HTERT RPE-1 (cell line): ENCODE data around the gene ZIC3.

Source experiments
- in situ Hi-C: fragments of 300-500 bp; cut with MboI; formaldehyde crosslinking; loops from 4 replicates; pipeline ENCODE4 v1.14.3; 2020; ENCODE audit warnings: low sequenced_read_pairs

The ZIC3 gene

DNA sequence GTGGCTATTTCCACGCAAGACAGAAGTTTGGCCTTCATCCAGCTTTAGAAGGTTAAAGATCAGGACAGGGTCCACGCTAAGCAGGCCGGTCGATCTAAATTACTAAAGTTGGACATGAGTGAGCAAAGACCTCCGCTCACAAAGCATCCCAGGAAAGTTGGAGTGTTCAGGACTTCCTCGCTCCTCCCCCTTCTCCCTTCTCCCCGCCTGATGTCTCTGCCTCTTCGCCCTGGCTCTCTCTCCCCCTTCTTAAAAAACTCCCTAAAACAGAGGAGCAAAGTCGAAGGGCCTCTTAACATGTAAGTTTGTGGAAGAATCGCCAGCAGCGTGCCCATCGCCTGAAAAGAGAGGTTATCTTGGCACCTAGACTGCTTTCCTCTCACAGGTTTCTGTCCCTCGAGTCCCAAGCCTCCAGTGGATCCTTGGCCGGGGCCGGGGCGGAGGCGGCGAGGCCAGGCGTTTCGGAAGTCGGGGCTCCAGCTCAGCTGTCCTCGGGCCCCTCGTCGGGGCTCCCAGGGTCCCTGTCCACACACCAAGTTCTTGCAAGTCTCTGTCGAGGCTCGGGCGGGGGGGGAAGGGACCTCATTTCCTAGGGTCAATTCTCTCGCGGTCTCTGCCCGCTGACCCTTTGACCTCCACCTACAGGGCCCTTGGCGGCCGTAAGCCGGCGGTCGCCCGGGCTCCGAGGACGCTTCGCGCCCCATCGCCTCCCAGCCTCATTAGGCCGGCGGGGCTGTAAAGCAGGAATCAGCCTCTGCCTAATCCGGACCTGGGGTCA lies 7.6 kb downstream of the ZIC3 start:
- in situ Hi-C loops: no loop called here

DNA sequence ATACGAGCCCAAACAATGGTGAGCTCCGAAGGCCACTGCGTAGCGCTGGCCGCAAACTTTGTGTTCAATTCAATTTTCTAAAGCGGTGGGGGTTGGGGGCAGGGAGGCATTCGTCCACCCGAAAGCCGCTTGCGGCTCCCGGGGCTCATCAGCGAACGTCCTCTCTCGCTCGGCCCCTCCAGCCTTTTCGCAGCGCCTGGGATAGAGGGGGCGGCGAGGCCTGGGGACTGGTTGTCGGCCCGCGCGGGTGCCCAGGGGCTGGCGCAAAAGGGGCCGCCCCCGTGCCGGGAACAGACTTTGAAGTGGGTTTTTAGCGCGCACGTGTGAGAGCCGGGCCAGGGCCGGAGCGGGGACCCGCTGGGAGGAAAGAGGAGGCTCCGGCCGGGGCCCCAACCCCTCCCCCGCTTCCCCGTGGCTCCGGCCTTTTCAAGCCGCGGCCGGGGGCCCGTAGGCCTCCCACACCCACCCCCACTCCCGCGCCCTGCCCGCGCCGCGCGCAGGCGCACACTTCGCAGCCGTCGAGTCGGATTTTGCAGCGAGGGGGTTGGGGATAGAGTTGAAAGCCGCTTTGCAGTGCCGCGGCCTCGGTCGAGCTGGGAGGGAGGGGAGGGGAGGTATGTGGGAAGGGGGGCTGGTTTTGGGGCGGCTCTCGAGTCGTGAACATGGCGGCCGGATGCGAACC lies 8.3 kb downstream of the ZIC3 start:
- in situ Hi-C loops: no loop called here

DNA sequence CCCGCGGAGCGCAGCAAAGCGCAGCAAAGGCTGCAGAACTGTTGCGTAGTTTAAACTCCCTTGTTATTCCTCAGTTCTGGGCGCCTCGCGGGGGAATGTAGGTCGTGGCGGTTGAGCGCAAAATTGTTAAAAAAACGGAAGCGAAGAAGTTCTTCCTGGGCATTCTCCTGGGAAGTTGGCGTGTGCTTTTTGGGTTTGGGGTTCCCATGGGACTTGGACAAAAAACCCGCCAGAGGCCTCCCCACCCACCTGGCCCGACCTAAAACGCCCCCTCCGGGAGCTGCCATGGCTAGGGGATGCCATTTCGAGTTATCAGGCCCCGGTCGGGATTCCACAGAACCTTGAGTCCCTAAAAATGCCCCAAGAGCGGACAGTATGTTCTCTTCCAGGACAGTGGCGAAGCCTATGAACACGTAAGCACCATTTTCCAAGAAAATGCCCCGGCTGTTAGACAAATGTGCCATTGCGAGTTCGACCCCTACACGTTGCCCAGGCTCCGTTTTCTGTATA lies 8.9 kb downstream of the ZIC3 start:
- in situ Hi-C loops: no loop called here

DNA sequence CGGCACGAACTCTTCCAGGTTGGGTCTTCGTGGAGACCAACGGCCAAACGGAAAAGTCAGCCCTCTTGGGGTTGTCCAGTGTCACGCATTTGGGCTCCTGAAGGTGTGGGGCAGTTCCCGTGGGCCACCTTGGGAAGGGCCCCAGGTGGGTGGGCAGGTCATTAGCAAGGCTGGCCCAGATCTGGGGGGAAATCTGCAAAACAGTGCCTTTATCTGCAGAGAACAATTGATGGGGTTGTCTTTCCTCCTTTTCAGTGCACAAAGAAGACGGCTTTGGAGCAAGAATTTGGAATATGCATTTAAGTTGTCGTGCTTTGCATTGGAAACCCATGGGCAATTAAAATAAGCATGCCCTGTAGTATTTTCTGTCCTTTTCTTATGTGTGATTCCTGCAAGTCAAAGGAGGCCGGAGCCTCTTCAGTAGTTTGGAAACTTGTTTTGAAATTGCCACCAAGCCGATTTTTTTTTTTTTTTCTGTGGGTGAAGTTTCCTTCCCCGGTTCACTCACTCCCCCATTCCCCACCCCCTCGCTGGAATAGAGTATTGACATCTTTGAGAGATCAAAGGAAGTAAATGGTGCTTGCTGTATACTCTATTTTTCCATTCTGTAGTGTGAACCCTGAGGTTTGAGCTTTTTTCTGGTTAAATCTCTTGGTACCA lies 9.8 kb downstream of the ZIC3 start:
- in situ Hi-C loops: no loop called here

DNA sequence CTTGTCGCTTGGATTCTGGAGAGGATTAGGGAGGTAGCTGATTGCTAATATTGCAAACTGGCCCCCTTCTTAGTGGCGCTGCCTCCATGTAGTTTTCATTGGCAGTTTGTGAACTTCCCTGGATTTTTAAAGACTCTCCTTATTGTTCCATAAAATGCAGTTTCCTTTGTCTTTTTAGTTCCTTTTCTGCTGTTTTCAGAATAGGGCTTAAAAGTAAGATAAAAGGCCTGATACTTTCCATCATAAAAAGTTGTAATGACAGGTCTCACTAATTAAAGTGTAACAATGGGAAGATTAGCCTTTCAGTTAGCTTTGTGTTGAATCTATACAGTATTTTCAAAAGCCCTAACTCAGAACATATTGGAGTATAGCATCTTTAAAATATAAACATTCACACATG lies 21.2 kb downstream of the ZIC3 start:
- in situ Hi-C loops: no loop called here

DNA sequence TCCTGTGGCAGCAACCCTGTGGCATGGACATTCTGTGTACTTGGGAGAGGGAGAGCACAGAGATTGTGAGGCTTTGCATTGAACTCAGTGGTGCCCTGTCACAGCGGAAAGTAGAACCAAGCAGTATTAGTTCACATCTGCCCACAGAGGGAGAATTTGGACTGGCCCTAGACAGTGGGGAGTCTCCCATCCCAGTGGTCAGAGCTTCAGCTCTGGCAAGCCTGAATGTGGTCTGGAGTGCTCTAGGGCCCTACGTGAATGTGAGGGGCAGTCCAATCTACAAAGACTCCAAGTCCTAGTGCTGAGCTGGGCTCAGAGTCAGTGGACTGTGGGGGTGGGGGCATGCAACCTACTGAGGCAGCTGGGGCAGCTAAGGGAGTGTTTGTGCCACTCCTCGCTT lies 34.8 kb downstream of the ZIC3 start:
- in situ Hi-C loops: no loop called here
